Measurements from ENCODE around the gene CARD9. TPM values are rescaled to one million over a fixed set of nuclear protein-coding genes. Genes with fewer than 3 reads are reported as not detected.

The CARD9 gene
- total and polyA plus RNA-seq, 2 experiments from 2014 or later = 0.11 to 0.60 TPM

GRCh38 chr9:136381311-136381710 is 7.8 kb upstream of the CARD9 start:
- no peaks in the 10 kb centered on the region for H3F3A ChIP-seq (ENCODE audit: insufficient read depth)
- WGBS, 2 experiments (ENCODE audit: low coverage in 1 of 2, low lambda C conversion rate in 2 of 2, missing lambda C conversion rate in 2 of 2) = 82 to 85% methylated on average over 8 to 9 of the region's 9 CpGs
- no peak overlapping the region for H3K4me2 ChIP-seq (ENCODE audit: unreplicated experiment)
- no peaks in the 10 kb centered on the region for H3K9me3 ChIP-seq (ENCODE audit: low read depth)
- no peak overlapping the region for H2AFZ ChIP-seq
- H3K79me2 ChIP-seq (ENCODE audit: insufficient read depth) = no peaks in the 10 kb centered on the region
- no peaks in the 10 kb centered on the region for H3K4me1 ChIP-seq (ENCODE audit: insufficient read depth)
- no peak for TF ChIP-seq EZH2phosphoT487 (IDR thresholded peaks at IDR 0.05; ENCODE audit: insufficient read depth, low read depth)
- no peak for TF ChIP-seq EZH2 (IDR thresholded peaks at IDR 0.05; ENCODE audit: insufficient read depth, poor library complexity, severe bottlenecking)
- H3K9ac ChIP-seq = no peak overlapping the region
- DNase-seq = no peak
- H3K27ac ChIP-seq = no peak overlapping the region
- H3K9me2 ChIP-seq (ENCODE audit: insufficient read depth) = no peaks in the 10 kb centered on the region
- peaks cover 9% of the 10 kb centered on the region; the same call in 1 of the 2 replicates for H3K36me3 ChIP-seq (ENCODE audit: low read depth)
- H3K27me3 ChIP-seq (replicated peaks; ENCODE audit: insufficient read depth) = no peaks in the 10 kb centered on the region
- in situ Hi-C loops (cut with MboI) = no loop called here
- H3K4me3 ChIP-seq = no peak overlapping the region
- H4K20me1 ChIP-seq (ENCODE audit: insufficient read depth) = no peaks in the 10 kb centered on the region

- Histone ChIP-seq H3F3A (ENCODE audit: insufficient read depth) (no peaks in the 10 kb centered on the region), H2AFZ (no peak overlapping the region), H3K4me2 (ENCODE audit: unreplicated experiment) (no peak overlapping the region), H3K9ac (no peak overlapping the region), H3K9me2 (ENCODE audit: insufficient read depth) (no peaks in the 10 kb centered on the region), H3K4me3 (no peak overlapping the region), H3K79me2 (ENCODE audit: insufficient read depth) (no peaks in the 10 kb centered on the region), H3K36me3 (ENCODE audit: low read depth) (peaks cover 3% of the 10 kb centered on the region; the same call in 1 of the 2 replicates), H3K9me3 (ENCODE audit: low read depth) (no peaks in the 10 kb centered on the region), H3K27me3 (replicated peaks; ENCODE audit: insufficient read depth) (no peaks in the 10 kb centered on the region), H3K27ac (no peak overlapping the region), H4K20me1 (ENCODE audit: insufficient read depth) (no peaks in the 10 kb centered on the region), H3K4me1 (ENCODE audit: insufficient read depth) (no peaks in the 10 kb centered on the region)
- 90 to 93% methylated on average over 15 of the region's 17 CpGs for WGBS, 2 experiments (ENCODE audit: low coverage in 1 of 2, low lambda C conversion rate in 2 of 2, missing lambda C conversion rate in 2 of 2)
- in situ Hi-C loops (cut with MboI) = no loop called here
- TF ChIP-seq EZH2phosphoT487 (IDR thresholded peaks at IDR 0.05; ENCODE audit: insufficient read depth, low read depth) = no peak
- no peak for TF ChIP-seq EZH2 (IDR thresholded peaks at IDR 0.05; ENCODE audit: insufficient read depth, poor library complexity, severe bottlenecking)
- DNase-seq = no peak
These were observed 6.9 kb upstream of the CARD9 start for GRCh38 chr9:136380381-136380780.

GRCh38 chr9:136379891-136380290 is 6.4 kb upstream of the CARD9 start:
- H3K4me2 ChIP-seq (ENCODE audit: unreplicated experiment) = no peak overlapping the region
- H3K79me2 ChIP-seq (ENCODE audit: insufficient read depth) = no peaks in the 10 kb centered on the region
- WGBS, 2 experiments (ENCODE audit: low coverage in 1 of 2, low lambda C conversion rate in 2 of 2, missing lambda C conversion rate in 2 of 2) = 87 to 92% methylated on average over 11 of the region's 11 CpGs
- H3K9me2 ChIP-seq (ENCODE audit: insufficient read depth) = no peaks in the 10 kb centered on the region
- H3F3A ChIP-seq (ENCODE audit: insufficient read depth) = no peaks in the 10 kb centered on the region
- H3K36me3 ChIP-seq (ENCODE audit: low read depth) = peaks cover 3% of the 10 kb centered on the region; the same call in 1 of the 2 replicates
- no peaks in the 10 kb centered on the region for H3K27me3 ChIP-seq (replicated peaks; ENCODE audit: insufficient read depth)
- H2AFZ ChIP-seq = no peak overlapping the region
- TF ChIP-seq EZH2 (IDR thresholded peaks at IDR 0.05; ENCODE audit: insufficient read depth, poor library complexity, severe bottlenecking) (no peak), EZH2phosphoT487 (IDR thresholded peaks at IDR 0.05; ENCODE audit: insufficient read depth, low read depth) (no peak)
- no peak overlapping the region for H3K4me3 ChIP-seq
- no peaks in the 10 kb centered on the region for H3K9me3 ChIP-seq (ENCODE audit: low read depth)
- in situ Hi-C loops (cut with MboI) = no loop called here
- no peak overlapping the region for H3K9ac ChIP-seq
- H3K27ac ChIP-seq = no peak overlapping the region
- no peak for DNase-seq
- no peaks in the 10 kb centered on the region for H3K4me1 ChIP-seq (ENCODE audit: insufficient read depth)
- H4K20me1 ChIP-seq (ENCODE audit: insufficient read depth) = no peaks in the 10 kb centered on the region

GRCh38 chr9:136379401-136379800 is 5.9 kb upstream of the CARD9 start:
- Histone ChIP-seq H3K4me3 (no peak overlapping the region), H3K79me2 (ENCODE audit: insufficient read depth) (no peaks in the 10 kb centered on the region), H3K4me1 (ENCODE audit: insufficient read depth) (no peaks in the 10 kb centered on the region), H2AFZ (no peak overlapping the region), H3K27me3 (replicated peaks; ENCODE audit: insufficient read depth) (no peaks in the 10 kb centered on the region), H3K4me2 (ENCODE audit: unreplicated experiment) (no peak overlapping the region), H3K9me2 (ENCODE audit: insufficient read depth) (no peaks in the 10 kb centered on the region), H3K27ac (no peak overlapping the region), H3K9me3 (ENCODE audit: low read depth) (no peaks in the 10 kb centered on the region), H3F3A (ENCODE audit: insufficient read depth) (no peaks in the 10 kb centered on the region), H3K36me3 (ENCODE audit: low read depth) (no peaks in the 10 kb centered on the region; the same call in 1 of the 2 replicates), H4K20me1 (ENCODE audit: insufficient read depth) (no peaks in the 10 kb centered on the region), H3K9ac (no peak overlapping the region)
- in situ Hi-C loops (cut with MboI) = no loop called here
- WGBS, 2 experiments (ENCODE audit: low coverage in 1 of 2, low lambda C conversion rate in 2 of 2, missing lambda C conversion rate in 2 of 2) = 96 to 97% methylated on average over 11 of the region's 11 CpGs
- TF ChIP-seq EZH2 (IDR thresholded peaks at IDR 0.05; ENCODE audit: insufficient read depth, poor library complexity, severe bottlenecking) (no peak), EZH2phosphoT487 (IDR thresholded peaks at IDR 0.05; ENCODE audit: insufficient read depth, low read depth) (no peak)
- no peak for DNase-seq

GRCh38 chr9:136379003-136379287 is 5.5 kb upstream of the CARD9 start:
- no peak overlapping the region for H2AFZ ChIP-seq
- no peaks in the 10 kb centered on the region for H3K79me2 ChIP-seq (ENCODE audit: insufficient read depth)
- no peaks in the 10 kb centered on the region for H3K9me2 ChIP-seq (ENCODE audit: insufficient read depth)
- TF ChIP-seq EZH2phosphoT487 (IDR thresholded peaks at IDR 0.05; ENCODE audit: insufficient read depth, low read depth) (no peak), EZH2 (IDR thresholded peaks at IDR 0.05; ENCODE audit: insufficient read depth, poor library complexity, severe bottlenecking) (no peak)
- WGBS, 2 experiments (ENCODE audit: low coverage in 1 of 2, low lambda C conversion rate in 2 of 2, missing lambda C conversion rate in 2 of 2) = 78 to 86% methylated on average over 11 to 12 of the region's 18 CpGs
- no peaks in the 10 kb centered on the region for H3F3A ChIP-seq (ENCODE audit: insufficient read depth)
- no peaks in the 10 kb centered on the region for H3K4me1 ChIP-seq (ENCODE audit: insufficient read depth)
- no peak for DNase-seq
- H4K20me1 ChIP-seq (ENCODE audit: insufficient read depth) = no peaks in the 10 kb centered on the region
- H3K9ac ChIP-seq = no peak overlapping the region
- H3K36me3 ChIP-seq (ENCODE audit: low read depth) = no peaks in the 10 kb centered on the region; the same call in 1 of the 2 replicates
- no peak overlapping the region for H3K27ac ChIP-seq
- in situ Hi-C loops (cut with MboI) = no loop called here
- H3K27me3 ChIP-seq (replicated peaks; ENCODE audit: insufficient read depth) = no peaks in the 10 kb centered on the region
- no peak overlapping the region for H3K4me3 ChIP-seq
- H3K9me3 ChIP-seq (ENCODE audit: low read depth) = no peaks in the 10 kb centered on the region
- H3K4me2 ChIP-seq (ENCODE audit: unreplicated experiment) = no peak overlapping the region
